Psoas muscle (tissue), 8 donors: Measurements from ENCODE around the gene ERN1. TPM values are rescaled to one million over a fixed set of nuclear protein-coding genes. Genes with fewer than 3 reads are reported as not detected.

Source experiments
- ATAC-seq, 4 donors: fragments of 200-7000 bp; cut with Tn5 transposase; one replicate each; pipeline ENCODE4 v1.9.1; 2020; ENCODE audit warnings: moderate library complexity in 3 of 4, mild to moderate bottlenecking in 2 of 4
- DNase-seq, 2 donors: peaks; one replicate each; pipeline ENCODE4 v3.0.0-alpha.2; 2020
- H3K27ac ChIP-seq: fragments of 200-600 bp; one replicate; pipeline ENCODE4 v1.8.0; 2022
- H3K27me3 ChIP-seq, 3 donors: fragments of 200-600 bp in 1 of 3; one replicate each; pipeline versions ENCODE4 v1.6.1 to v1.8.0; 2013 to 2022; ENCODE audit warnings: low read length in 2 of 3, mild to moderate bottlenecking in 2 of 3, moderate library complexity in 1 of 3; ENCODE audit not compliant: insufficient read depth in 3 of 3
- H3K36me3 ChIP-seq, 2 donors: fragments of 200-600 bp in 1 of 2; one replicate each; pipeline versions ENCODE4 v1.6.1 to v1.8.0; 2013 to 2022; ENCODE audit warnings: low read depth in 1 of 2, mild to moderate bottlenecking in 1 of 2, moderate library complexity in 1 of 2; ENCODE audit not compliant: insufficient read depth in 1 of 2
- H3K4me1 ChIP-seq: fragments of 200-600 bp; one replicate; pipeline ENCODE4 v1.8.0; 2022
- H3K4me3 ChIP-seq: fragments of 200-600 bp; one replicate; pipeline ENCODE4 v1.8.0; 2022; ENCODE audit warnings: mild to moderate bottlenecking
- H3K9me3 ChIP-seq: fragments of 200-600 bp; one replicate; pipeline ENCODE4 v1.8.0; 2022
- CTCF ChIP-seq: fragments of 200-600 bp; IDR thresholded peaks from one replicate; pipeline ENCODE4 v1.8.0; 2022; ENCODE audit warnings: antibody characterized with exemption
- WGBS, 3 donors: extraction: QIAGEN DNeasy Blood & Tissue Kit; methylation state at CpG; one replicate each; pipeline versions ENCODE4 v1.1.6 to v1.1.7; 2013; 5-methylcytosine and 5-hydroxymethylcytosine counted together
- intact Hi-C, 2 donors: fragments of 100-400 bp; cut with DNase I; formaldehyde crosslinking; loops; one replicate each; pipeline versions ENCODE4 v1.11.0 to v1.14.2; 2022
- polyA plus RNA-seq, 3 donors: library from polyadenylated mRNA; stranded (reverse); fragments of 200-250 nt; gene quantifications; one replicate each; pipeline ENCODE4 v1.2.3, GENCODE V29; 2013
- total RNA-seq, 4 donors: library from RNA; stranded (reverse); fragmentation: NEBNext Ultra II Directional in 2 of 4; extraction: Animal tissue kit (Norgen Biotek cat#: 25700) in 2 of 4; gene quantifications; one replicate each; pipeline versions ENCODE4 v1.2.1 to v1.2.4, GENCODE V29; 2021 to 2023
- donor health status: healthy with polysubstance abuse.
- donor health status: DM: no; HTN: no; CAD: no; lungs with moderate emphysema.
- donor health status: Bipolar disorder and iron deficiency.
- donor health status: healthy.
- donor health status: DM: yes; HTN: yes; CAD: no.
- donor health status: DM: no; HTN: no; CAD: no.
- donor health status: DM: no; HTN: no; CAD: no.
- donor health status: DM: yes; HTN: yes; CAD: no.

The ERN1 gene
- total and polyA plus RNA-seq, 7 donors: 2.8 to 16.6 (median 10.6) TPM

GRCh38 chr17:64060331-64060730 is 69.6 kb downstream of the ERN1 start:
- Histone ChIP-seq H3K9me3 (no peaks in the 10 kb centered on the region), H3K36me3 (peaks cover 0 to 75% of the 10 kb centered on the region in 2 donors), H3K27me3 (no peaks in the 10 kb centered on the region), H3K4me3 (no peak overlapping the region), H3K27ac (no peak overlapping the region), H3K4me1 (no peaks in the 10 kb centered on the region)
- WGBS, 3 donors: 85 to 87% (median 87%) methylated on average over 5 of the region's 5 CpGs
- TF ChIP-seq CTCF: no peak
- intact Hi-C loops: loop anchor here in 1 of 2 donors (10.0 kb wide), 1 partner anchor 74 kb away; the partner anchor contains the start of gene ERN1
- DNase-seq: no peak
- ATAC-seq: no peak

- Histone ChIP-seq H3K27me3 (no peaks in the 10 kb centered on the region), H3K9me3 (no peaks in the 10 kb centered on the region), H3K36me3 (peaks cover 0 to 75% of the 10 kb centered on the region in 2 donors), H3K4me3 (no peak overlapping the region), H3K4me1 (no peaks in the 10 kb centered on the region), H3K27ac (no peak overlapping the region)
- intact Hi-C loops: loop anchor here in 1 of 2 donors (10.0 kb wide), 1 partner anchor 75 kb away; the partner anchor contains the start of gene ERN1
- DNase-seq (no peak), ATAC-seq (no peak)
- 100% methylated on average over 2 of the region's 2 CpGs for WGBS, 3 donors
- TF ChIP-seq CTCF: no peak
These were observed 70.2 kb downstream of the ERN1 start for GRCh38 chr17:64059756-64060155.

- H3K27me3 ChIP-seq: no peaks in the 10 kb centered on the region
- no peaks in the 10 kb centered on the region for H3K9me3 ChIP-seq
- ATAC-seq: no peak
- no peaks in the 10 kb centered on the region for H3K4me1 ChIP-seq
- intact Hi-C loops: no loop called here
- no peak for TF ChIP-seq CTCF
- no peak overlapping the region for H3K27ac ChIP-seq
- WGBS, 3 donors: 84 to 85% (median 84%) methylated on average over 5 of the region's 5 CpGs
- H3K4me3 ChIP-seq: no peak overlapping the region
- no peak for DNase-seq
- H3K36me3 ChIP-seq: peaks cover 0 to 80% of the 10 kb centered on the region in 2 donors
These were observed 71.3 kb downstream of the ERN1 start for GRCh38 chr17:64058621-64059020.

GRCh38 chr17:64057701-64058263 is 72.2 kb downstream of the ERN1 start:
- ATAC-seq (no peak), DNase-seq (no peak)
- Histone ChIP-seq H3K27ac (no peak overlapping the region), H3K9me3 (no peaks in the 10 kb centered on the region), H3K27me3 (no peaks in the 10 kb centered on the region), H3K4me1 (no peaks in the 10 kb centered on the region), H3K4me3 (no peak overlapping the region), H3K36me3 (peaks cover 0 to 85% of the 10 kb centered on the region in 2 donors)
- intact Hi-C loops: no loop called here
- WGBS, 3 donors: 95 to 98% (median 96%) methylated on average over 9 of the region's 9 CpGs
- TF ChIP-seq CTCF: no peak
